Esophagus muscularis mucosa (tissue), 4 donors: Measurements from ENCODE around the gene TUBD1.

Experiments used
- CTCF ChIP-seq, 3 experiments: fragments of 200-600 bp in 2 of 3; fragments of 450-650 bp in 1 of 3; sonication (generic) in 2 of 3; IDR thresholded peaks; one replicate each; pipeline ENCODE4 v1.5.1; 2017 to 2019; ENCODE audit warnings: antibody characterized with exemption in 3 of 3, mild to moderate bottlenecking in 2 of 3, moderate library complexity in 1 of 3
- EP300 ChIP-seq: sonication (generic); formaldehyde crosslinking; IDR thresholded peaks from one replicate; pipeline ENCODE4 v1.6.1; 2017; ENCODE audit warnings: antibody characterized with exemption
- POLR2A ChIP-seq: fragments of 450-650 bp; IDR thresholded peaks from one replicate; pipeline ENCODE4 v1.6.1; 2017; ENCODE audit warnings: antibody characterized with exemption, moderate library complexity, mild to moderate bottlenecking, low read depth
- POLR2AphosphoS5 ChIP-seq, 2 donors: sonication (generic); formaldehyde crosslinking; IDR thresholded peaks; one replicate each; pipeline ENCODE4 v1.6.1; 2017; ENCODE audit warnings: antibody characterized with exemption in 2 of 2

GRCh38 chr17:59848778-59849177 is 44.0 kb downstream of the TUBD1 start:
- no peak for TF ChIP-seq CTCF (IDR thresholded peaks at IDR 0.05)
- no peak for TF ChIP-seq POLR2A
- TF ChIP-seq EP300 = no peak
- TF ChIP-seq POLR2AphosphoS5 (IDR thresholded peaks at IDR 0.05) = peak; percentile 35 to 44
